Left hindlimb (tissue), 1 donor: ENCODE data around the gene CBX5.

Experiments used
- DNase-seq: peaks from one replicate; pipeline ENCODE4 v3.0.0-alpha.2; 2018

The CBX5 gene

DNA sequence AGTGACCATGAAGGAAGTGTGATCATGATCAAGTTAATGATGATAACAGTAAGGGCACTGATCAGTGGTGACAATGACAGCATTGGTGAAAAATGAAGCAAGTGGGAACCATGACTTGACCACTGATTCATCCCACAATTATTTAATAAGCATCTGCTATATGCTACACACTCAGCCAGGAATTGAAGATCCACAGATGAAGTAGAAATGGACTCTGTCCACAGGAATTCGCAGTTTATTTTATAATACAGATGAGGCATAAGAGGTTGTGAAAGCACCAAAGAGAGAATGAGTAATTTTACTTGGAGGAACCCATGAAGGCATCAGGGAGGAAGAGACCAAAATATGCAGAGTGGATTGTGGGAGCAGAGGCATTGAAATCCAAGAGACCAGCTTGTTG, 57.3 kb downstream of the CBX5 start:
- no peak for DNase-seq

- DNase-seq: no peak
Measured at GRCh38 chr12:54221402-54221984, 58.4 kb downstream of the CBX5 start.

- no peak for DNase-seq
Measured at GRCh38 chr12:54220567-54220966, 59.4 kb downstream of the CBX5 start.

GRCh38 chr12:54220092-54220557, 59.8 kb downstream of the CBX5 start:
- peak; percentile 89 for DNase-seq

DNA sequence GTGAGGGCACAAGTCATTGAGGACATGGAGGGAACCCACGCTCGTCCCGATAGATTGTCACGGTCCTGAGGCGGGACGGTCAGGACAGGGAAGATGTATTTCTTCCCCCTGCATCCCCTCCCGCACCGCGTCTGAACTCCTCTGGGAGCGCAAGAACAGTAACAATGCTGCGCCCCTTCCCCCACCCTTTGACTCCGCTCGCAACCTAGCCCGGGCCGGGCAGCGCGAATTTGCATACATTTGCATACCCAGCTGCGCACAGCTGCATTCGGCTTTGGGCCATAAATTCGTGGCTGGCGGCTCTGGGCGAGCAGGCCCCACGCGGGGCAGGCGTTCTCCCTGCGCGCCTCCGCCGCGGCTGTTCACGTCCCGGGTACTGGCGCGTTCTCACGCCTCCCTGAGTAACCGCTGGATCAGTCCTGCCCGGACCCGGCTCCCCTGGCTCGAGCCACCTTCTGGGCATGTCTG, 62.1 kb downstream of the CBX5 start:
- peak; percentile 64 for DNase-seq

GRCh38 chr12:54216797-54217661, 62.9 kb downstream of the CBX5 start:
- peak; percentile 86 for DNase-seq

DNA sequence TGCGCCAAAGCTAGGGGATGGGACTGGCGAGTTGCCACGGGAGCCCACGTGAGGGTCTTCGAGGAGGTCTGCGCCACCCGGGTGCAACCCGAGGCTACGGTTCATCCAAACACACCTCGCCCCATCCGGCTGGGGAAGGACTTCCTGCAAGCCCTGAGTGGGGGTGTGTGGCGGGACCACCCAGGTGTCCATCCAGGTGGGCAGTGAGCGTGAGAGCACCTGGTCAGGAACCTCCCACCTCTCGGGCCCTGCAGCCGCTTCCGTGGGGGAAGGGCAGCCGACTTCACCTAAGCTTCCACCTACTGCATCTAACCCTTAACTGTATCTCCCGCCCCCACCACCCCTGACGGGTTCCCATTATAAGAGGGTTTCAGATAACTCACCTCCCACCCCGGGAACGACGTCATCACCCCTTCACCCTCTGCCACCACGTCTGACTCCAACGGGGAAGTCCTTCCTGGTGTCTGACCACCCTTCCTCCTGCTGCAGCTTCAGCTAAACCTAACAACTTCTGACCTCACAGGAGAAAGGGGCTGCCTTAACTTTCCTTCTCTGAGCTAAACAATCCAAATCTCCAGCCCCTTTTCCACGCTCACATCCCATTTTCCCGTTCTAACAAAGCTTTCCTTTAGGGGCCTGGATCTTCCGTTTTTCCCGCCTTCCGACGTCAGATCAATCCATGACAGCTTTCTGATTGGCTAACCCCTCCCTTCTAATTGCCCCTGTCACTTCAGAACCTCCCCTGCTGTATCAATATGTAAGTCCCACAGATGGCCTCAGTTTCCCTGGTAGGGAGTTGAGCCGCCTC, 63.7 kb downstream of the CBX5 start:
- DNase-seq: peak; percentile 59

- DNase-seq: peak; percentile 87
Measured at GRCh38 chr12:54214553-54215406, 65.1 kb downstream of the CBX5 start.

GRCh38 chr12:54213079-54213478, 66.8 kb downstream of the CBX5 start:
- no peak for DNase-seq

GRCh38 chr12:54211920-54212319, 68.0 kb downstream of the CBX5 start:
- no peak for DNase-seq

DNA sequence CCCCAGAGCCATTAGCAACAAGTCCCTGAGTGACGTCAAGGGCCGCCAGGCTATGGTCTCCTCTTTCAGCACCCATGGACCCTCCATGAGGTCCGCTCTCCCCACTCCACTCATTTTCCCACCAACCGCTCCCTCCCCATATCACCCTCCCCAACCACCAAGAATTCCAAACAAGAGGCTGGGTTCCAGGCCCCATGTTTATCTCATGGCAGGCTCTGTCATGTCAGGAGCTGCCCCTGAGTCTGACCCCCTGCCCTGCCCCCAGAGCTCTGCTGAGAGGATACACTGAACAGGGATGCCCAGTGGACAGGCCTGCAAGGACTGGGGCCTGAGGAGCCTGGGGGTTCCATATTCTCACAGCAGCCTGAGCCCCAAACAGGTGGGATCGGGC, 69.5 kb downstream of the CBX5 start:
- DNase-seq: no peak

GRCh38 chr12:54208591-54208990, 71.3 kb downstream of the CBX5 start:
- DNase-seq: no peak

GRCh38 chr12:54207539-54208294, 72.2 kb downstream of the CBX5 start:
- peak; percentile 81 for DNase-seq

- DNase-seq: no peak
Measured at GRCh38 chr12:54206791-54207190, 73.1 kb downstream of the CBX5 start.

DNA sequence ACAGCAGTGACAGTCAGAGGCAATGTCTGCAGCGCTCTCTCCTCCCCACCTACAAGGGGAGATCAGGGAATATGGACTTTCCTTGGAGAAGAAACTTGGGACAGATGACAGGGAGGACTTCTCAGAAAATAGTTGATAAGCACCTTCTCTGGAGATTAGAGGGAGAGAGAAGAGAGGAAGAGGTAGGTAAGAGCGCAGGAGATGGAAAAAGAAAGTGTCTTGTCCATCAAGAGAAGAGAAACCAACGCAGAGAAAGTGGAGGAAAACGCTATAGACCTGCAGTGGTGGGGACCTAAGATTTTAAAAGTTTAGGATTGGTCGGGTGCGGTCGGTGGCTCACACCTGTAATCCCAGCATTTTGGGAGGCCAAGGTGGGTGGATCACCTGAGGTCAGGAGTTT, 75.6 kb downstream of the CBX5 start:
- no peak for DNase-seq

GRCh38 chr12:54201001-54201794, 78.7 kb downstream of the CBX5 start:
- DNase-seq: peak; percentile 83

DNA sequence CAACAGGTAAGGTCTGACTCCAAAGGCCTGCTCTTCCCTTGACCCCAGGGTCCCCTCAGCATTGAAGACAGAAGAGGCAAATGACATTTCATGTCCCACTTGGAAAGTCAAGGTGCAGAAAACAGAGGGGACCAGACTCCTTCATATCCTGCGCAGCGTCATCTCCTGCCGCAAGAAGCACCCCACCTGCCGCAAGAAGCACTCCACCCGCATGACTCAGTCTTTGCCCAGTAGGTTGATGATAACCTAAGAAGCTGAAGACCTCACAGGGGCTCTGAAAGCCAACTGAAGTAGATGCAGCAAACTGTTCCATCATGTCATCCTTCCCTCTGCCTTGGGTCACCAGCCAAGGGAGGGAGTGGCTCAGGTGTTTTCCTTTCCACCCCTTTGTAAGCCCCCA, 79.5 kb downstream of the CBX5 start:
- DNase-seq: no peak

DNA sequence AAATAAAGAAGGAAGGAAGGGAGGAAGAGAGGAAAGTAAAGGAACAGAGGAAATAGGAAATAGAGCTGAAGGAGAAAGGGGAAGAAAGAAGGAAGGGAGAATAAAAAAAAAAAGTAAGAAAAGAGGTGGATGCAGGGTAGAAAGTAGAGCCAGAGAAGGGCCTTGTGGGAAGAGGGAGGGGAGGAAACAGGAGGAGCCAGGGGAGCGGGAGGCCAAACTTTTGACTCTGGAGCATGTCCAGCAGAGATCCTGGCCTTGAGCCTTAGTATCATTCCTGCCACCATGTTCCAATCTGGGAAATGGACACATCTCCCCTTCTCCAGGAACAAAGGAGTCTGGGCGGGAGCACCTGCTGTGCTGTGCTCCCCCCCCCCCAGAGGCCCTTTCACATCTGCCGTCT, 80.0 kb downstream of the CBX5 start:
- no peak for DNase-seq

- no peak for DNase-seq
Measured at GRCh38 chr12:54199034-54199433, 80.9 kb downstream of the CBX5 start.

- DNase-seq: peak; percentile 72
Measured at GRCh38 chr12:54197431-54197909, 82.5 kb downstream of the CBX5 start.

- no peak for DNase-seq
Measured at GRCh38 chr12:54197010-54197409, 82.9 kb downstream of the CBX5 start.
